Measurements from ENCODE around the gene UBE2D3.

UBE2D3 gene

DNA sequence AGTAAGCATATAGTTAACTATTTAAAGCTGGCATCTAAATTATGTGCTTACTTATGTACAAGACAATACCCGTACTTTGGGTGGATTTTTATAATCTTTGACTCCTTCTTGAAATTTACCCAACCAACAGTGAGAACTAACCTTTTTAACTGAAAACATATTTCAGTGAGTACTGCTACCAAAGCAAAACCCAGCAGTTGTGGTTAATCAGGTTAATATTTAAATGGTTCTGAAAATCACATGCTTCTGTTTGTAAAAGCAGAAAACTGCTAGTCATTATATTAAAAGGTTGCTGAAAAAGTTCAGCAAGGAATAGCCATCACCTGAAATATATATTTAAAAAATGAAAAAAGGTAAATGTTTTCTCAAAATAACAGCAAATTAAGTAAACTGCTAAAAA, 20.0 kb downstream of the UBE2D3 start:
- WGBS (ENCODE audit: insufficient coverage), result no CpG with 5 or more reads among the region's 1 CpG
- no peaks in the 10 kb centered on the region for H3K9me3 ChIP-seq (ENCODE audit: control extremely low read depth in 1 of 5, control insufficient read depth in 4 of 5, insufficient read depth in 2 of 5, low read depth in 1 of 5, low read length in 4 of 5)
- ChIA-PET POLR2A (no interaction called here), CTCF (interaction anchor here (1.2 to 2.8 kb wide), 3 partner anchors 10 to 14 kb away, joined by 3 to 10 read pairs (median 3); no protein-coding TSS in a partner anchor)
- no peak overlapping the region for H3K27ac ChIP-seq (ENCODE audit: insufficient read depth in 1 of 2, low read depth in 1 of 2, low read length in 2 of 2, poor library complexity in 1 of 2, severe bottlenecking in 2 of 2)
- peaks cover 23 to 76% (median 46%) of the 10 kb centered on the region in 4 experiments for H3K36me3 ChIP-seq (ENCODE audit: control insufficient read depth in 4 of 4, insufficient read depth in 4 of 4, low read length in 3 of 4)
- H3K4me3 ChIP-seq (ENCODE audit: control insufficient read depth in 1 of 7, extremely low read depth in 1 of 7, insufficient read depth in 4 of 7, low read depth in 2 of 7, low read length in 6 of 7), result no peak overlapping the region
- no peaks in the 10 kb centered on the region for H3K27me3 ChIP-seq (replicated peaks in 2 of 5; ENCODE audit: control insufficient read depth in 4 of 5, insufficient read depth in 5 of 5, low read length in 4 of 5)
- peaks cover 0 to 15% (median 3%) of the 10 kb centered on the region in 4 experiments for H3K4me1 ChIP-seq (ENCODE audit: control extremely low read depth in 1 of 4, control insufficient read depth in 4 of 4, insufficient read depth in 4 of 4, low read length in 3 of 4)
- no peak for DNase-seq

DNA sequence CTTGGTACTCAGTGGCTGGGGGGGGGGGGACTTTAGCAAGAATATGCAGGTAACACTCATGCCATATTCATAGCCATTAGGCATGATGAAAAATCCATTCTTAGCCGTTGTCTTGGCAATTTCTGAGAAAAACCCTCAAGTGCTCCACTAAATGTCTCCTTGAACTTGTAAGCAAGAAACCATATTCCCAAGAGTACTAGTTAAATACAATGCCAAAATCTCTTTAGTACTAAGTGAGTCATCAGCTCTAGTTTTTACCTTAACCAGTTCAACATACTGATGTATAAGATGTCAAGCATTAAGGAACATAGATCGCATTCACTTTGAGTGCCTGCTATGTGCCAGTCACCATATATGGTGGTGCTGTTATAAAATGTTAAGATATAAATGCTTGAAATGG, 27.5 kb downstream of the UBE2D3 start:
- no peak overlapping the region for H3K27ac ChIP-seq (ENCODE audit: insufficient read depth in 1 of 2, low read depth in 1 of 2, low read length in 2 of 2, poor library complexity in 1 of 2, severe bottlenecking in 2 of 2)
- H3K9me3 ChIP-seq (ENCODE audit: control extremely low read depth in 1 of 5, control insufficient read depth in 4 of 5, insufficient read depth in 2 of 5, low read depth in 1 of 5, low read length in 4 of 5), result no peaks in the 10 kb centered on the region
- H3K4me3 ChIP-seq (ENCODE audit: control insufficient read depth in 1 of 7, extremely low read depth in 1 of 7, insufficient read depth in 4 of 7, low read depth in 2 of 7, low read length in 6 of 7), result no peak overlapping the region
- DNase-seq, result no peak
- H3K4me1 ChIP-seq (ENCODE audit: control extremely low read depth in 1 of 4, control insufficient read depth in 4 of 4, insufficient read depth in 4 of 4, low read length in 3 of 4), result no peaks in the 10 kb centered on the region
- ChIA-PET CTCF (interaction anchor here (1.4 kb wide), 2 partner anchors 10 to 54 kb away, joined by 3 read pairs; no protein-coding TSS in a partner anchor), POLR2A (no interaction called here)
- H3K36me3 ChIP-seq (ENCODE audit: control insufficient read depth in 4 of 4, insufficient read depth in 4 of 4, low read length in 3 of 4), result peaks cover 26 to 86% (median 57%) of the 10 kb centered on the region in 4 experiments
- 90% methylated on average over 1 of the region's 2 CpGs for WGBS (ENCODE audit: insufficient coverage)
- no peaks in the 10 kb centered on the region for H3K27me3 ChIP-seq (replicated peaks in 2 of 5; ENCODE audit: control insufficient read depth in 4 of 5, insufficient read depth in 5 of 5, low read length in 4 of 5)

DNA sequence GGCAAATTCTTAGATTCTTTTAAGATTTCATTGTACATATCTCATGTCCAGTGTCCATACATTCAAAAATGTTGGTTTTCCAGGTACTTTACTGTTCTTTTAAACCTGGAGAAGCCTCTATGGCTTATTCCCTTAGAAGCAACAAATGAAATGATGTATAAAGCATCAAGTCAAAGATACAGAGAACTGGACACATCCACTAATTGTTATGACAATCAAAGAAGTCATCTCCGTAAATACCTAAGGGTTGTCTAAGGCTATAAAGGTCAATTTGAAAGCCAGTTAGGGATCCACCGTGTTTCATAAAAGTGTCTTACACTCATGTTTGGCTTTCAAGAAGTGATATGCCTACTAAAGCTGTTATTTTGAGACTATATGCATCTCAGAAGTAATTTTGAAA, 32.4 kb downstream of the UBE2D3 start:
- POLR2A ChIA-PET, result interaction anchor here (0.9 to 3.7 kb wide), 2 partner anchors 21 to 34 kb away, joined by 3 to 12 read pairs; partner anchors contain the start of gene MANBA
- peaks cover 21 to 58% (median 41%) of the 10 kb centered on the region in 4 experiments for H3K36me3 ChIP-seq (ENCODE audit: control insufficient read depth in 4 of 4, insufficient read depth in 4 of 4, low read length in 3 of 4)
- H3K27me3 ChIP-seq (replicated peaks in 2 of 5; ENCODE audit: control insufficient read depth in 4 of 5, insufficient read depth in 5 of 5, low read length in 4 of 5), result no peaks in the 10 kb centered on the region
- DNase-seq, result no peak
- H3K9me3 ChIP-seq (ENCODE audit: control extremely low read depth in 1 of 5, control insufficient read depth in 4 of 5, insufficient read depth in 2 of 5, low read depth in 1 of 5, low read length in 4 of 5), result no peaks in the 10 kb centered on the region
- H3K4me1 ChIP-seq (ENCODE audit: control extremely low read depth in 1 of 4, control insufficient read depth in 4 of 4, insufficient read depth in 4 of 4, low read length in 3 of 4), result peaks cover 0 to 2% (median 0%) of the 10 kb centered on the region in 4 experiments
- no peak overlapping the region for H3K27ac ChIP-seq (ENCODE audit: insufficient read depth in 1 of 2, low read depth in 1 of 2, low read length in 2 of 2, poor library complexity in 1 of 2, severe bottlenecking in 2 of 2)
- no CpG with 5 or more reads among the region's 2 CpGs for WGBS (ENCODE audit: insufficient coverage)
- no peak overlapping the region for H3K4me3 ChIP-seq (ENCODE audit: control insufficient read depth in 1 of 7, extremely low read depth in 1 of 7, insufficient read depth in 4 of 7, low read depth in 2 of 7, low read length in 6 of 7)
- CTCF ChIA-PET, result interaction anchor here (0.9 to 1.8 kb wide), 2 partner anchors 22 to 26 kb away, joined by 4 read pairs; no protein-coding TSS in a partner anchor

DNA sequence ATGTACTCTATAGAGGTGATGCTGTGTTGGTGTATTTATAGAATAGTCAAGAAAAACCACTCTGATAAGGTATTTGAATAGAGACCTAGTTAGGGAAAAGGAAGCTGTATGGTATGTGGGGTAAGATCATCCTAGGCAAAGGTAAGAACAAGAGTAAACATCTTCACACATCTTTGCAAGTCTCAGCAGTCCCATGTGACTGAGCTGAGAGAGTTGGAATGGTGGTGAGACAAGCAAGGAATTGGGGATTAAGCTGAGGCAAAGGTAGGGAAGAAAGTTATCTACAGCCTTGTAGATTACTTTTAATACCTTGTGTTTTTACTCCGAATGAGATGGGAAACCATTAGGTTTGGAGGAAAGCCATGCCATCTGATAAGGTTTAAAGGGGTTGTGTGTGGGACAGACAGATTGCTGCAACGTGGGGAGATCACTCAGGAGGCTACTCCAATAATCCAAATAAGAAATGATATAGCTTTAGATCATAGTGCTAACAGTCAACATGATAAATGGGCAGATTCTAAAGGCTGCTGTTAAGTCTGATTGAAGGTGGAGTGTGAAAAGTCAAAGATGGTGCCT, 34.9 kb downstream of the UBE2D3 start:
- H3K4me1 ChIP-seq (ENCODE audit: control extremely low read depth in 1 of 4, control insufficient read depth in 4 of 4, insufficient read depth in 4 of 4, low read length in 3 of 4), result peaks cover 3 to 11% (median 7%) of the 10 kb centered on the region in 4 experiments
- no peak overlapping the region for H3K27ac ChIP-seq (ENCODE audit: insufficient read depth in 1 of 2, low read depth in 1 of 2, low read length in 2 of 2, poor library complexity in 1 of 2, severe bottlenecking in 2 of 2)
- peaks cover 17 to 39% (median 29%) of the 10 kb centered on the region in 4 experiments for H3K36me3 ChIP-seq (ENCODE audit: control insufficient read depth in 4 of 4, insufficient read depth in 4 of 4, low read length in 3 of 4)
- ChIA-PET POLR2A (interaction anchor here (0.8 to 3.7 kb wide), 2 partner anchors 32 kb away, joined by 3 to 12 read pairs; partner anchors contain the start of gene MANBA), CTCF (interaction anchor here (0.6 to 2.2 kb wide), 6 partner anchors 9 to 245 kb away, joined by 3 to 7 read pairs (median 4); no protein-coding TSS in a partner anchor)
- no peak for DNase-seq
- no peaks in the 10 kb centered on the region for H3K27me3 ChIP-seq (replicated peaks in 2 of 5; ENCODE audit: control insufficient read depth in 4 of 5, insufficient read depth in 5 of 5, low read length in 4 of 5)
- peaks cover 0 to 2% (median 0%) of the 10 kb centered on the region in 5 experiments for H3K9me3 ChIP-seq (ENCODE audit: control extremely low read depth in 1 of 5, control insufficient read depth in 4 of 5, insufficient read depth in 2 of 5, low read depth in 1 of 5, low read length in 4 of 5)
- no peak overlapping the region for H3K4me3 ChIP-seq (ENCODE audit: control insufficient read depth in 1 of 7, extremely low read depth in 1 of 7, insufficient read depth in 4 of 7, low read depth in 2 of 7, low read length in 6 of 7)
- no CpG with 5 or more reads among the region's 2 CpGs for WGBS (ENCODE audit: insufficient coverage)

DNA sequence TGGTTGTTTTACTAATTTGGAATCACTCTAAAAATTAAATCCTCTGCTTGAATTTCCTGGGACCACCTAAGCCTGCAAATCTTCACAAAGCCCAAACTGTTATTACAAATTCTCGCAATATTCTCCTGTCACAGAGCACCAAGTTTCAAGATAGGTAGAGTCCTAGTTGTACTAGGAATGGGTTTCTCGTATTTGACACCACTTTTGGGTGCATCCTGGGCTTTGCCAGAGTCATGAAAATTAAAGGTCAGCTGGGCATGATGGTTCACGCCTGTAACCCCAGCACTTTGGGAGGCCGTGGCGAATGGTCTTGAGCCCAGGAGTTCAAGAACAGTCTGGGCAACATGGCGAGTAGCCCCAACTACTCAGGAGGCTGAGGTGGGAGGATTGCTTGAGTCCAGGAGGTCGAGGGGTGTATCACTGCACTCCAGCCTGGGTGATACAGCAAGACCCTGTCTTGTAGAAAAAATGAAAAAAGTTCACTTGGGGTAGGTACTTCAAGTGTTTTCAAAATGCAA, 36.0 kb downstream of the UBE2D3 start:
- 98% methylated on average over 7 of the region's 7 CpGs for WGBS (ENCODE audit: insufficient coverage)
- Histone ChIP-seq H3K4me1 (ENCODE audit: control extremely low read depth in 1 of 4, control insufficient read depth in 4 of 4, insufficient read depth in 4 of 4, low read length in 3 of 4) (peaks cover 3 to 11% (median 7%) of the 10 kb centered on the region in 4 experiments), H3K36me3 (ENCODE audit: control insufficient read depth in 4 of 4, insufficient read depth in 4 of 4, low read length in 3 of 4) (peaks cover 18 to 33% (median 25%) of the 10 kb centered on the region in 4 experiments), H3K4me3 (ENCODE audit: control insufficient read depth in 1 of 7, extremely low read depth in 1 of 7, insufficient read depth in 4 of 7, low read depth in 2 of 7, low read length in 6 of 7) (no peak overlapping the region), H3K27ac (ENCODE audit: insufficient read depth in 1 of 2, low read depth in 1 of 2, low read length in 2 of 2, poor library complexity in 1 of 2, severe bottlenecking in 2 of 2) (no peak overlapping the region), H3K27me3 (replicated peaks in 2 of 5; ENCODE audit: control insufficient read depth in 4 of 5, insufficient read depth in 5 of 5, low read length in 4 of 5) (no peaks in the 10 kb centered on the region), H3K9me3 (ENCODE audit: control extremely low read depth in 1 of 5, control insufficient read depth in 4 of 5, insufficient read depth in 2 of 5, low read depth in 1 of 5, low read length in 4 of 5) (peaks cover 0 to 2% (median 0%) of the 10 kb centered on the region in 5 experiments)
- no peak for DNase-seq
- ChIA-PET POLR2A (no interaction called here), CTCF (interaction anchor here (1.5 kb wide), 1 partner anchor 44 kb away, joined by 3 read pairs; no protein-coding TSS in a partner anchor)

DNA sequence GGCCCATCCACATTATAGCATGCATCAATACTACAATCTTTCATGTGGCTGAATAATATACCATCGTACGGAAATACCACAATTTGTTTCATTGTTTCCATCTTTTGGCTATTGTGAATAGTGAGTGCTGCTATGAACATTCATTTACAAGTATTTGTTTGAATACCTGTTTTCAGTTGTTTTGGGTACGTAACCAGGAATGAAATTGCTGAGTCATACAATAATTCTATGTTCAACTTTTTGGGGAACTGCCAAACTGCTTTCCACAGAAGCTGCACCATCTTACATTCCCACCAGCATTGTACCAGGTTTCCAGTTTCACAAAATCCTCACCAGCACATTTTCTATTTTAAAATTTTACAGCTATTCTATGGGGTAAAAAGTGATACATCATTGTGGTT, 38.0 kb downstream of the UBE2D3 start:
- Histone ChIP-seq H3K4me1 (ENCODE audit: control extremely low read depth in 1 of 4, control insufficient read depth in 4 of 4, insufficient read depth in 4 of 4, low read length in 3 of 4) (peaks cover 3 to 11% (median 7%) of the 10 kb centered on the region in 4 experiments), H3K4me3 (ENCODE audit: control insufficient read depth in 1 of 7, extremely low read depth in 1 of 7, insufficient read depth in 4 of 7, low read depth in 2 of 7, low read length in 6 of 7) (no peak overlapping the region), H3K9me3 (ENCODE audit: control extremely low read depth in 1 of 5, control insufficient read depth in 4 of 5, insufficient read depth in 2 of 5, low read depth in 1 of 5, low read length in 4 of 5) (peaks cover 0 to 2% (median 0%) of the 10 kb centered on the region in 5 experiments), H3K36me3 (ENCODE audit: control insufficient read depth in 4 of 4, insufficient read depth in 4 of 4, low read length in 3 of 4) (peaks cover 5 to 17% (median 15%) of the 10 kb centered on the region in 4 experiments), H3K27ac (ENCODE audit: insufficient read depth in 1 of 2, low read depth in 1 of 2, low read length in 2 of 2, poor library complexity in 1 of 2, severe bottlenecking in 2 of 2) (peak overlapping the region; percentile 79 to 86), H3K27me3 (replicated peaks in 2 of 5; ENCODE audit: control insufficient read depth in 4 of 5, insufficient read depth in 5 of 5, low read length in 4 of 5) (no peaks in the 10 kb centered on the region)
- WGBS (ENCODE audit: insufficient coverage), result no CpG with 5 or more reads among the region's 3 CpGs
- POLR2A ChIA-PET, result interaction anchor here (0.6 to 1.7 kb wide), 2 partner anchors 24 to 29 kb away, joined by 4 read pairs; partner anchors contain the start of gene MANBA
- CTCF ChIA-PET, result interaction anchor here (1.7 kb wide), 1 partner anchor 9 kb away, joined by 5 read pairs; no protein-coding TSS in a partner anchor
- DNase-seq, result peak; percentile 67 to 93 (median 92)

DNA sequence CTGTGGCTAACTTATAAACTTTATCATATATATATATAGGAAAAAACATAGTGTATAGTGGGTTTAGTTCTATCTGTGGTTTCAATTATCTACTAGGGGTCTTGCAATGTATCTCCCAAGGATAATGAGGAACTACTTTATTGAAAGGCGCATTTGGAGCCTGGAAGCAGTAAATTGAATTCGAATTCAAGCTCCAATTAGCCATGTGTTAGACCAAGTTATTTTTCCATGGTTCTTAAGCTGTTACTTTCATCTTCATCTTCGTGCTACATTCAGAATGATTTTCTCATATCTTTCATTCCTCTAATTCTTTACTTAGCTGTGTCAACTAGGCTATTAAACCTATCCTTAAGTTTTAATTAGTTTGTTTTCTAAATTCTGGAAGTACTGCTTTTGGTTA, 39.4 kb downstream of the UBE2D3 start:
- Histone ChIP-seq H3K36me3 (ENCODE audit: control insufficient read depth in 4 of 4, insufficient read depth in 4 of 4, low read length in 3 of 4) (peaks cover 2 to 7% (median 6%) of the 10 kb centered on the region in 4 experiments), H3K9me3 (ENCODE audit: control extremely low read depth in 1 of 5, control insufficient read depth in 4 of 5, insufficient read depth in 2 of 5, low read depth in 1 of 5, low read length in 4 of 5) (peaks cover 0 to 2% (median 0%) of the 10 kb centered on the region in 5 experiments), H3K27me3 (replicated peaks in 2 of 5; ENCODE audit: control insufficient read depth in 4 of 5, insufficient read depth in 5 of 5, low read length in 4 of 5) (no peaks in the 10 kb centered on the region), H3K4me1 (ENCODE audit: control extremely low read depth in 1 of 4, control insufficient read depth in 4 of 4, insufficient read depth in 4 of 4, low read length in 3 of 4) (peaks cover 3 to 11% (median 7%) of the 10 kb centered on the region in 4 experiments), H3K4me3 (ENCODE audit: control insufficient read depth in 1 of 7, extremely low read depth in 1 of 7, insufficient read depth in 4 of 7, low read depth in 2 of 7, low read length in 6 of 7) (no peak overlapping the region), H3K27ac (ENCODE audit: insufficient read depth in 1 of 2, low read depth in 1 of 2, low read length in 2 of 2, poor library complexity in 1 of 2, severe bottlenecking in 2 of 2) (no peak overlapping the region)
- ChIA-PET POLR2A (no interaction called here), CTCF (no interaction called here)
- DNase-seq, result no peak
- 92% methylated on average over 3 of the region's 3 CpGs for whole genome bisulfite sequencing (ENCODE audit: insufficient coverage)
